ENCODE data around the gene ARFGAP1. TPM values are rescaled to one million over a fixed set of nuclear protein-coding genes. Genes with fewer than 3 reads are reported as not detected.

ARFGAP1 gene
- total and polyA plus RNA-seq, 10 of the 15 experiments (the other 5 are each of a cell fraction or from before 2014, with no cell fraction given) = 0.45 to 79.9 (median 30.8) TPM

DNA sequence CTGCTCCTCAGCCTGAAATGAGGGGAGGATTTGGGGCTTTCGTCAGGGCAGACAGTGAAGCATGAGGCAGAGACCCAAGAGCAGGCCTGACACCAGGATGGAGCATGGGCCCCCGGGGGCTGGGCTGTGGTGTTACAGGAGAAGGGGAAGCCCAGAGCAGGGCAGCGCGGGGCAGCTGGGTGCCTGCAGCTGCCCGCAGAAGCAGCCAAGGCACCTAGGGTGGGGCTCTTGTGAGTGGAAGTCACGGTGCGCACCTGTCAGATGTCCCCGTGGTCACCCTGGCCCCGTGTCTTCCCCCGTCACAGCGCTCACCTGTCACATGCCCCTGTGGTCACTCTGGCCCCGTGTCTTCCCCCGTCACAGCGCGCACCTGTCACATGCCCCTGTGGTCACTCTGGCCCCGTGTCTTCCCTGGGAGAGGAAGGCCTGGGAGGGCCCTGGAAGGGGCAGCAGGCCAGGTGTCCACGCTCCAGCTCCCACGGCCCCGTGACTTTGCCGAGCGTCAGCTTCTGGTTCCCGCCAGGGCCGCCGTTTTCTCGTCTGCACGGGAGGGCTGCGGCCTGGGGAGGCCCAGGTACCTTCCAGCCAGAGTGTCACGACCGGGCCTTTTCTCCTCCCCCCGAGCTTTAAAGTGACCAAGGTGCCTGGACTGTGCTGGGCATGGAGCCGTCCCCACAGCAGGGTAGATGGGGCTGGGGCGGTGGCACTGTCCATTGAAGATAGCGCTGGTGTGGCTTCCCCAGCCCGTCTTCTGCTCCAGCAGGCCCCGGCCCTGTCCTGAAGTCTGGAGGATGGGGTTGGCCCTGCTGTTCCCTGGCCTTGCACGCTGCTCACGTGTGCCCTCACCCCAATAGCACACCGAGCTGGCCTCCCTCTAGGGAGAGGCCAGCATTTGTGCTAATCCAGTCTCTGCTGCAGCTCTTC, 9.4 kb downstream of the ARFGAP1 start:
- H3K27ac ChIP-seq (ENCODE audit: control insufficient read depth, insufficient read depth) = no peak overlapping the region
- peaks cover 10 to 16% of the 10 kb centered on the region in 2 experiments for H3K36me3 ChIP-seq (ENCODE audit: control insufficient read depth in 2 of 2, insufficient read depth in 2 of 2, low read length in 1 of 2)
- ChIA-PET POLR2A (no interaction called here), CTCF (no interaction called here), RAD21 (ENCODE audit: unreplicated experiment) (no interaction called here), SMC1A (ENCODE audit: uncharacterized antibody, unreplicated experiment) (no interaction called here)
- FAIRE-seq (no peak), ATAC-seq (no peak; the same call in 2 of the 3 replicates), DNase-seq (ENCODE audit: low read depth, low spot score) (no peak)
- H3K9me3 ChIP-seq (replicated peaks; ENCODE audit: control insufficient read depth, insufficient read depth, low read length) = no peaks in the 10 kb centered on the region
- H3K4me2 ChIP-seq (ENCODE audit: control insufficient read depth, insufficient read depth) = no peak overlapping the region
- no peak overlapping the region for H3K9ac ChIP-seq (ENCODE audit: control insufficient read depth, insufficient read depth, low read length)
- H2AFZ ChIP-seq (ENCODE audit: control insufficient read depth, low read depth, low read length) = no peak overlapping the region
- no peak overlapping the region for H3K4me3 ChIP-seq
- WGBS (ENCODE audit: insufficient coverage, insufficient replicate concordance, low lambda C conversion rate, missing lambda C conversion rate) = 83% methylated on average over 38 of the region's 38 CpGs
- TF ChIP-seq HDAC2 (IDR thresholded peaks at IDR 0.05) = no peak
- TF ChIP-seq HDGF (IDR thresholded peaks at IDR 0.05) = no peak
- no peak for TF ChIP-seq TCF12 (IDR thresholded peaks at IDR 0.05; ENCODE audit: low read depth, low read length)
- no peak for TF ChIP-seq ZNF217 (IDR thresholded peaks at IDR 0.05)
- TF ChIP-seq NR2F1 (conservative IDR thresholded peaks at IDR 0.05) = no peak
- no peak for TF ChIP-seq NRF1 (conservative IDR thresholded peaks at IDR 0.05; ENCODE audit: low read depth, low read length)
- TF ChIP-seq MXI1 (IDR thresholded peaks at IDR 0.05; ENCODE audit: low read depth, low read length) = no peak
- 0 out of 2 replicates have a peak, but pooled peaks have one; percentile 15 for TF ChIP-seq POLR2AphosphoS5 (IDR thresholded peaks at IDR 0.05; ENCODE audit: low read length)
- in situ Hi-C loops (cut with MboI) = no loop called here
- H3K27me3 ChIP-seq (replicated peaks in 1 of 2; ENCODE audit: control insufficient read depth in 2 of 2, insufficient read depth in 2 of 2, low read length in 1 of 2) = no peaks in the 10 kb centered on the region
- H3K79me2 ChIP-seq (ENCODE audit: control insufficient read depth, insufficient read depth, low read length) = no peaks in the 10 kb centered on the region
- BruUV-seq (replicated peaks) = no TSS peak
- intact Hi-C loops (cut with micrococcal nuclease; ENCODE audit: unreplicated experiment) = no loop called here
- no peaks in the 10 kb centered on the region for H3K4me1 ChIP-seq (ENCODE audit: control insufficient read depth, insufficient read depth, low read length)
- no peaks in the 10 kb centered on the region for H4K20me1 ChIP-seq (ENCODE audit: control insufficient read depth, insufficient read depth)

DNA sequence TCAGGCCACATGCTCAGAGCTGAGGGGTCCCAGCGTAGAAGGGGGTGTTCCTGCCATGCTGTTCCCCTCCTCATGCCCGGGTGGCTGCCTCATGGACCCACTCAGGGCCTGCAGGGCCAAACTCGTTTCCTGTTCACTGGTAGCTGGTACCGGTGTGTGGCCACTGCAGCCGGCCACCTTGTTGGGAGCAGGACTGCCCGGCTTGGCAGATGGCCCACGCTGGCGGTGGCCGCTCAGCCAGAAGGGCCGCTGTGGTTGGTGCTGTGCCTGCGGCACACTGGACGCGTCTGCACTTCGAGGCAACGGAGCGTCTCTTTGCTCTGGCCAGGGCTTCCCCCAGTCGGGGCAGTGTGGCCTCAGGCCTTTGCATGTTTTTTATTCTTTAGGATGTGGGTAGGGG, 10.3 kb downstream of the ARFGAP1 start:
- Histone ChIP-seq H4K20me1 (ENCODE audit: control insufficient read depth, insufficient read depth) (no peaks in the 10 kb centered on the region), H3K36me3 (ENCODE audit: control insufficient read depth in 2 of 2, insufficient read depth in 2 of 2, low read length in 1 of 2) (peaks cover 12 to 16% of the 10 kb centered on the region in 2 experiments), H2AFZ (ENCODE audit: control insufficient read depth, low read depth, low read length) (no peak overlapping the region), H3K4me2 (ENCODE audit: control insufficient read depth, insufficient read depth) (no peak overlapping the region), H3K27ac (ENCODE audit: control insufficient read depth, insufficient read depth) (no peak overlapping the region), H3K9me3 (replicated peaks; ENCODE audit: control insufficient read depth, insufficient read depth, low read length) (no peaks in the 10 kb centered on the region), H3K9ac (ENCODE audit: control insufficient read depth, insufficient read depth, low read length) (no peak overlapping the region), H3K27me3 (replicated peaks in 1 of 2; ENCODE audit: control insufficient read depth in 2 of 2, insufficient read depth in 2 of 2, low read length in 1 of 2) (no peaks in the 10 kb centered on the region), H3K4me3 (no peak overlapping the region), H3K4me1 (ENCODE audit: control insufficient read depth, insufficient read depth, low read length) (no peaks in the 10 kb centered on the region), H3K79me2 (ENCODE audit: control insufficient read depth, insufficient read depth, low read length) (no peaks in the 10 kb centered on the region)
- in situ Hi-C loops (cut with MboI) (no loop called here), intact Hi-C loops (cut with micrococcal nuclease; ENCODE audit: unreplicated experiment) (no loop called here)
- ATAC-seq = no peak
- POLR2A ChIA-PET = no interaction called here
- no peak for FAIRE-seq
- CTCF ChIA-PET = no interaction called here
- BruUV-seq (replicated peaks) = no TSS peak
- 0 out of 2 replicates have a peak, but pooled peaks have one; percentile 11 for TF ChIP-seq POLR2AphosphoS5 (IDR thresholded peaks at IDR 0.05; ENCODE audit: low read length)
- no peak for TF ChIP-seq RAD21 (IDR thresholded peaks at IDR 0.05; ENCODE audit: insufficient read depth, low read depth, low read length)
- SMC1A ChIA-PET (ENCODE audit: uncharacterized antibody, unreplicated experiment) = no interaction called here
- DNase-seq (ENCODE audit: low read depth, low spot score) = no peak
- 82% methylated on average over 17 of the region's 17 CpGs for WGBS (ENCODE audit: insufficient coverage, insufficient replicate concordance, low lambda C conversion rate, missing lambda C conversion rate)
- RAD21 ChIA-PET (ENCODE audit: unreplicated experiment) = no interaction called here

All from GM12878 (cell line).